ENCODE measurements around the gene SERPINA7.

The SERPINA7 gene, protein sequence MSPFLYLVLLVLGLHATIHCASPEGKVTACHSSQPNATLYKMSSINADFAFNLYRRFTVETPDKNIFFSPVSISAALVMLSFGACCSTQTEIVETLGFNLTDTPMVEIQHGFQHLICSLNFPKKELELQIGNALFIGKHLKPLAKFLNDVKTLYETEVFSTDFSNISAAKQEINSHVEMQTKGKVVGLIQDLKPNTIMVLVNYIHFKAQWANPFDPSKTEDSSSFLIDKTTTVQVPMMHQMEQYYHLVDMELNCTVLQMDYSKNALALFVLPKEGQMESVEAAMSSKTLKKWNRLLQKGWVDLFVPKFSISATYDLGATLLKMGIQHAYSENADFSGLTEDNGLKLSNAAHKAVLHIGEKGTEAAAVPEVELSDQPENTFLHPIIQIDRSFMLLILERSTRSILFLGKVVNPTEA

DNA sequence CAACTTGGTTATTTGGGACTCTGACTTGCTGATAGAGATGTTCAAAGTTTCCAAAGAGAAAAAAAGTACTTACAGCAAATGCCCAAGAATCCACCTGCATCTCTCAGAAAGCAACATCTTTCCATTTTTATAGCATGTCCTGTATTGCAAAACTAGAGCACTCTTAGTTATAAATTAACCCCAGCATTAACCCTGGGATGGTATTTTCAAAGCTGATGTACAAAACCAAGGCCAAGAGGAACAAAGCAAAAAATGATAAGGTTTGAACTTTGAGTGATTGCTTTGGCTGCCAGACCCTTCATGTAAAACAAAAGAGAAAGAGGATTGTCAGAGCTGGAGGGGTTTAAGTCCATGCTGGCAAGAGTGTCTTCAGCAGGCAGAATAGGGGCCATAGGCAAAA, at the start of gene SERPINA7:
Gene SERPINA7, minus strand, starts transcription at position 103 of the 400 bp plus-strand sequence. CDS start 1,669 bp downstream, outside the sequence.
- H3K4me1 ChIP-seq (ENCODE audit: control insufficient read depth in 5 of 5, insufficient read depth in 5 of 5, low read length in 5 of 5), result no peaks in the 10 kb centered on the region
- no peak within 1 kb of the TSS for H3K27ac ChIP-seq (ENCODE audit: low read depth, low read length)
- no peak within 1 kb of the TSS for H3K4me3 ChIP-seq (ENCODE audit: low read depth in 1 of 5, low read length in 5 of 5)
- no peaks in the 10 kb centered on the region for H3K36me3 ChIP-seq (ENCODE audit: control insufficient read depth in 5 of 5, insufficient read depth in 5 of 5, low read length in 5 of 5)
- H3K9ac ChIP-seq (ENCODE audit: low read length in 5 of 5), result no peak within 1 kb of the TSS
- no peaks in the 10 kb centered on the region for H3K9me3 ChIP-seq (ENCODE audit: control insufficient read depth in 5 of 5, low read length in 5 of 5)
- peaks cover 4 to 10% (median 9%) of the 10 kb centered on the region in 5 donors for H3K27me3 ChIP-seq (ENCODE audit: control insufficient read depth in 5 of 5, insufficient read depth in 4 of 5, low read length in 5 of 5)

DNA sequence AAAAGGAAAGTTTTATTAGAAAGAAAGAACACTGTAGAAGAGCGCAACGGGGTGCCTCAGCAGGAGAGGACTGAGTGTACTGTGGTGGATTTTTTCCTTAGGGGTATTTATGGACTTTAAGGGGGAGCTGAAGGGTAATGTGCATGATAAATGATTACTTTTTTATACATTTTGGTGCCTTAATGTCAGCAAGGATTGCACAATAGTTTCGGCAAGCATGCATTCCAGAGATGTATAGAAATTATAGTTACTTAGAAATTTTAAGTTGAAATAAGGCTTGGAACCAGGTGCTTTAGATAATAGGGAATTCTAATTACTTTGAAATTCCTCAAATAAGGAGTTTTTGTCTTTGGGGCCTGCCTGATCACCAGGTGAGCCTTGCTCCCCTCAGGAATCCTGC, 30.5 kb upstream of the SERPINA7 start:
- peaks cover 10 to 14% (median 13%) of the 10 kb centered on the region in 5 donors for H3K27me3 ChIP-seq (ENCODE audit: control insufficient read depth in 5 of 5, insufficient read depth in 4 of 5, low read length in 5 of 5)
- H3K4me1 ChIP-seq (ENCODE audit: control insufficient read depth in 5 of 5, insufficient read depth in 5 of 5, low read length in 5 of 5), result no peaks in the 10 kb centered on the region
- H3K27ac ChIP-seq (ENCODE audit: low read depth, low read length), result no peak overlapping the region
- peaks cover 0 to 3% (median 0%) of the 10 kb centered on the region in 5 donors for H3K9me3 ChIP-seq (ENCODE audit: control insufficient read depth in 5 of 5, low read length in 5 of 5)
- H3K9ac ChIP-seq (ENCODE audit: low read length in 5 of 5), result no peak overlapping the region
- H3K4me3 ChIP-seq (ENCODE audit: low read depth in 1 of 5, low read length in 5 of 5), result no peak overlapping the region
- H3K36me3 ChIP-seq (ENCODE audit: control insufficient read depth in 5 of 5, insufficient read depth in 5 of 5, low read length in 5 of 5), result no peaks in the 10 kb centered on the region

DNA sequence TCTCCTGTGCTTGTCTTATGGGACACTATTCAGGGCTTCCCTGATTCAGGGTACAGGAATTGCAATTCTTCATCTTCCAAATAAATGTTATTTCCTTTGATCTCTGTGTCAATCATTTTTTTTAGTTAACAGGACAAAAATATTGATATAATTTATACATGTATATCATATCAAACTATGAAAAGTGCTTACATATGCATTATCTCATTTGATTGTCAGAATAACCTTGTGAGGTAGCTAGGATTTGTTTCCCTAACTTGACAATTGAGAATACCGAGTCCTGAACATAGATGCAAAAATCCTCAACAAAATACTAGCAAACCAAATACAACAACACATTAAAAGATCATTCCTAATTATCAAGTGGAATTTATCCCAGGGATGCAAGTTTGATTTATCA, 11.5 kb upstream of the SERPINA7 start:
- H3K4me1 ChIP-seq (ENCODE audit: control insufficient read depth in 5 of 5, insufficient read depth in 5 of 5, low read length in 5 of 5), result no peaks in the 10 kb centered on the region
- H3K9ac ChIP-seq (ENCODE audit: low read length in 5 of 5), result no peak overlapping the region
- peaks cover 0 to 5% (median 4%) of the 10 kb centered on the region in 5 donors for H3K27me3 ChIP-seq (ENCODE audit: control insufficient read depth in 5 of 5, insufficient read depth in 4 of 5, low read length in 5 of 5)
- no peaks in the 10 kb centered on the region for H3K36me3 ChIP-seq (ENCODE audit: control insufficient read depth in 5 of 5, insufficient read depth in 5 of 5, low read length in 5 of 5)
- H3K4me3 ChIP-seq (ENCODE audit: low read depth in 1 of 5, low read length in 5 of 5), result no peak overlapping the region
- no peak overlapping the region for H3K27ac ChIP-seq (ENCODE audit: low read depth, low read length)
- peaks cover 0 to 3% (median 0%) of the 10 kb centered on the region in 5 donors for H3K9me3 ChIP-seq (ENCODE audit: control insufficient read depth in 5 of 5, low read length in 5 of 5)

DNA sequence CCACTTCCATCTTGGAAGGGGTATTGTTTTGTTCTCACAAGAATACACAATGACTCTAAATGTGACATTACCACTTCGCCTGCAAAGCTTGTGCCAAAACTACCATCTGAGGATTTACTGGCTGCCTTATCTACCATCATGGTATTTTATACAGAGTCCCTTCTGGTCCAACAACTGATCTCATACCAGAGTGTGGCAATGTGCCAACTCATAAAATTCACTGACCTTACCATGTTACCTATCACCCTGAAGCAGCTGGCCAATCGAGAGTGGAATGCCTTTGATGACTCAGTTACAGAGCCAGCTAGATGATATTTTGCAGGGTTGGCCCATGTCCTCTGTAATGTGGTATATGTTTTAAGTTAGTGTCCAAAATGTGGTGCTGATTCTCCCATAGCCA, 3.8 kb upstream of the SERPINA7 start:
- no peaks in the 10 kb centered on the region for H3K36me3 ChIP-seq (ENCODE audit: control insufficient read depth in 5 of 5, insufficient read depth in 5 of 5, low read length in 5 of 5)
- H3K4me3 ChIP-seq (ENCODE audit: low read depth in 1 of 5, low read length in 5 of 5), result no peak overlapping the region
- no peak overlapping the region for H3K9ac ChIP-seq (ENCODE audit: low read length in 5 of 5)
- H3K27ac ChIP-seq (ENCODE audit: low read depth, low read length), result no peak overlapping the region
- peaks cover 4 to 9% (median 7%) of the 10 kb centered on the region in 5 donors for H3K27me3 ChIP-seq (ENCODE audit: control insufficient read depth in 5 of 5, insufficient read depth in 4 of 5, low read length in 5 of 5)
- no peaks in the 10 kb centered on the region for H3K4me1 ChIP-seq (ENCODE audit: control insufficient read depth in 5 of 5, insufficient read depth in 5 of 5, low read length in 5 of 5)
- no peaks in the 10 kb centered on the region for H3K9me3 ChIP-seq (ENCODE audit: control insufficient read depth in 5 of 5, low read length in 5 of 5)

- Histone ChIP-seq H3K36me3 (ENCODE audit: control insufficient read depth in 5 of 5, insufficient read depth in 5 of 5, low read length in 5 of 5) (no peaks in the 10 kb centered on the region), H3K4me3 (ENCODE audit: low read depth in 1 of 5, low read length in 5 of 5) (no peak overlapping the region), H3K9ac (ENCODE audit: low read length in 5 of 5) (no peak overlapping the region), H3K27me3 (ENCODE audit: control insufficient read depth in 5 of 5, insufficient read depth in 4 of 5, low read length in 5 of 5) (peaks cover 4 to 9% (median 7%) of the 10 kb centered on the region in 5 donors), H3K27ac (ENCODE audit: low read depth, low read length) (no peak overlapping the region), H3K4me1 (ENCODE audit: control insufficient read depth in 5 of 5, insufficient read depth in 5 of 5, low read length in 5 of 5) (no peaks in the 10 kb centered on the region), H3K9me3 (ENCODE audit: control insufficient read depth in 5 of 5, low read length in 5 of 5) (no peaks in the 10 kb centered on the region)
Observed at GRCh38 chrX:106040861-106041260, 2.3 kb upstream of the SERPINA7 start.

DNA sequence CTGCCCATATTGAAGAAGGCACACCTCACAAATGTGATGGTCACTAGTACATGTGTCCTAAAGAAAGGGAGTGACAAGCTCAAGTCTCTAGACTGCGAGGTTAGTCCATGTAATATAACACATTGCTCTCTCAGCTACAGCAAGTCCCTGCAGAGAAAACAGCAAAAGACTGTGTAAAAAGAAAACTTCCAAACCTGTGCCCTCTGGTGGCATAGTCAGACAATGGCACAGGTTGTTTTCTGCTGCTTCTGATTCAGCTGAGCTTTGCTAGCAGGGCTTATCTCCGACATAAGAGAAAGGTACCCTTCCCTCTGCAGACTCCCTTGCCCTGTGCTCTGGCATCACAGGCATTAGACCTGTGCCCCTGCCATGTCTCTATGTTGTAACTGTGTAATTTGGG, 1.4 kb upstream of the SERPINA7 start:
- no peaks in the 10 kb centered on the region for H3K9me3 ChIP-seq (ENCODE audit: control insufficient read depth in 5 of 5, low read length in 5 of 5)
- H3K27ac ChIP-seq (ENCODE audit: low read depth, low read length), result no peak overlapping the region
- no peaks in the 10 kb centered on the region for H3K4me1 ChIP-seq (ENCODE audit: control insufficient read depth in 5 of 5, insufficient read depth in 5 of 5, low read length in 5 of 5)
- H3K9ac ChIP-seq (ENCODE audit: low read length in 5 of 5), result no peak overlapping the region
- H3K36me3 ChIP-seq (ENCODE audit: control insufficient read depth in 5 of 5, insufficient read depth in 5 of 5, low read length in 5 of 5), result no peaks in the 10 kb centered on the region
- peaks cover 4 to 10% (median 7%) of the 10 kb centered on the region in 5 donors for H3K27me3 ChIP-seq (ENCODE audit: control insufficient read depth in 5 of 5, insufficient read depth in 4 of 5, low read length in 5 of 5)
- no peak overlapping the region for H3K4me3 ChIP-seq (ENCODE audit: low read depth in 1 of 5, low read length in 5 of 5)

- Histone ChIP-seq H3K27me3 (ENCODE audit: control insufficient read depth in 5 of 5, insufficient read depth in 4 of 5, low read length in 5 of 5) (peaks cover 4 to 10% (median 9%) of the 10 kb centered on the region in 5 donors), H3K36me3 (ENCODE audit: control insufficient read depth in 5 of 5, insufficient read depth in 5 of 5, low read length in 5 of 5) (no peaks in the 10 kb centered on the region), H3K4me1 (ENCODE audit: control insufficient read depth in 5 of 5, insufficient read depth in 5 of 5, low read length in 5 of 5) (no peaks in the 10 kb centered on the region), H3K9ac (ENCODE audit: low read length in 5 of 5) (no peak overlapping the region), H3K4me3 (ENCODE audit: low read depth in 1 of 5, low read length in 5 of 5) (no peak overlapping the region), H3K9me3 (ENCODE audit: control insufficient read depth in 5 of 5, low read length in 5 of 5) (no peaks in the 10 kb centered on the region), H3K27ac (ENCODE audit: low read depth, low read length) (no peak overlapping the region)
Observed at GRCh38 chrX:106037835-106038473, 573 bp downstream of the SERPINA7 start.

DNA sequence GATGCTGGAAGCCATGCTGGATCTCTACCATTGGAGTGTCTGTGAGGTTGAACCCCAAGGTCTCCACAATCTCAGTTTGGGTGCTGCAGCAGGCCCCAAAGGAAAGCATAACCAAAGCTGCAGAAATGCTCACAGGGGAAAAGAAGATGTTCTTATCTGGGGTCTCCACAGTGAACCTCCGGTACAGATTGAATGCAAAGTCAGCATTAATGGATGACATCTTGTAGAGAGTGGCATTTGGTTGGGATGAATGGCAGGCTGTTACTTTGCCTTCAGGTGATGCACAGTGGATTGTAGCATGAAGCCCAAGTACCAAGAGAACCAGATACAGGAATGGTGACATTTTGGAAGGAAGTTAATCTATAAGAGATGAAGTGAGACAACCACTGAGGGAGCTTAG, 1.8 kb downstream of the SERPINA7 start:
- H3K36me3 ChIP-seq (ENCODE audit: control insufficient read depth in 5 of 5, insufficient read depth in 5 of 5, low read length in 5 of 5), result no peaks in the 10 kb centered on the region
- H3K27ac ChIP-seq (ENCODE audit: low read depth, low read length), result no peak overlapping the region
- H3K9ac ChIP-seq (ENCODE audit: low read length in 5 of 5), result no peak overlapping the region
- H3K4me3 ChIP-seq (ENCODE audit: low read depth in 1 of 5, low read length in 5 of 5), result no peak overlapping the region
- H3K27me3 ChIP-seq (ENCODE audit: control insufficient read depth in 5 of 5, insufficient read depth in 4 of 5, low read length in 5 of 5), result peaks cover 2 to 10% (median 5%) of the 10 kb centered on the region in 5 donors
- no peaks in the 10 kb centered on the region for H3K4me1 ChIP-seq (ENCODE audit: control insufficient read depth in 5 of 5, insufficient read depth in 5 of 5, low read length in 5 of 5)
- H3K9me3 ChIP-seq (ENCODE audit: control insufficient read depth in 5 of 5, low read length in 5 of 5), result no peaks in the 10 kb centered on the region

- H3K4me3 ChIP-seq (ENCODE audit: low read depth in 1 of 5, low read length in 5 of 5), result no peak overlapping the region
- H3K36me3 ChIP-seq (ENCODE audit: control insufficient read depth in 5 of 5, insufficient read depth in 5 of 5, low read length in 5 of 5), result no peaks in the 10 kb centered on the region
- H3K4me1 ChIP-seq (ENCODE audit: control insufficient read depth in 5 of 5, insufficient read depth in 5 of 5, low read length in 5 of 5), result no peaks in the 10 kb centered on the region
- H3K9me3 ChIP-seq (ENCODE audit: control insufficient read depth in 5 of 5, low read length in 5 of 5), result no peaks in the 10 kb centered on the region
- H3K27me3 ChIP-seq (ENCODE audit: control insufficient read depth in 5 of 5, insufficient read depth in 4 of 5, low read length in 5 of 5), result peaks cover 2 to 9% (median 6%) of the 10 kb centered on the region in 5 donors
- no peak overlapping the region for H3K9ac ChIP-seq (ENCODE audit: low read length in 5 of 5)
- H3K27ac ChIP-seq (ENCODE audit: low read depth, low read length), result no peak overlapping the region
Observed at GRCh38 chrX:106035064-106035463, 3.5 kb downstream of the SERPINA7 start.

GRCh38 chrX:106023947-106024346, 14.6 kb downstream of the SERPINA7 start:
- Histone ChIP-seq H3K9me3 (ENCODE audit: control insufficient read depth in 5 of 5, low read length in 5 of 5) (peaks cover 0 to 5% (median 0%) of the 10 kb centered on the region in 5 donors), H3K4me3 (ENCODE audit: low read depth in 1 of 5, low read length in 5 of 5) (no peak overlapping the region), H3K4me1 (ENCODE audit: control insufficient read depth in 5 of 5, insufficient read depth in 5 of 5, low read length in 5 of 5) (no peaks in the 10 kb centered on the region), H3K27me3 (ENCODE audit: control insufficient read depth in 5 of 5, insufficient read depth in 4 of 5, low read length in 5 of 5) (peaks cover 0 to 13% (median 0%) of the 10 kb centered on the region in 5 donors), H3K9ac (ENCODE audit: low read length in 5 of 5) (no peak overlapping the region), H3K27ac (ENCODE audit: low read depth, low read length) (no peak overlapping the region), H3K36me3 (ENCODE audit: control insufficient read depth in 5 of 5, insufficient read depth in 5 of 5, low read length in 5 of 5) (no peaks in the 10 kb centered on the region)
